Peyer's patch (tissue), 4 donors: ENCODE data around the gene RGL1. TPM values are rescaled to one million over a fixed set of nuclear protein-coding genes. Genes with fewer than 3 reads are reported as not detected.

Source experiments
- DNase-seq, 3 donors: peaks; one replicate each; pipeline ENCODE4 v3.0.0-alpha.2; 2017 to 2019
- H3K27ac ChIP-seq, 4 donors: fragments of 200-600 bp; sonication (generic); one replicate each; pipeline ENCODE4 v1.5.1; 2016 to 2019
- H3K27me3 ChIP-seq, 2 donors: fragments of 200-600 bp; sonication (generic); one replicate each; pipeline ENCODE4 v1.5.1; 2019
- H3K36me3 ChIP-seq, 3 donors: fragments of 200-600 bp; sonication (generic); one replicate each; pipeline ENCODE4 v1.5.1; 2016 to 2019
- H3K4me1 ChIP-seq, 4 donors: fragments of 200-600 bp; sonication (generic); one replicate each; pipeline ENCODE4 v1.5.1; 2016 to 2019
- H3K4me3 ChIP-seq, 4 donors: fragments of 200-600 bp; sonication (generic); 1 replicate in 3 of 4; 2 replicates in 1 of 4; pipeline ENCODE4 v1.5.1; 2016 to 2019; ENCODE audit warnings: mild to moderate bottlenecking in 1 of 4
- H3K9me3 ChIP-seq, 4 donors: fragments of 200-600 bp; sonication (generic); one replicate each; pipeline ENCODE4 v1.5.1; 2016 to 2019; ENCODE audit warnings: mild to moderate bottlenecking in 1 of 4
- POLR2A ChIP-seq, 2 donors: fragments of 450-650 bp; IDR thresholded peaks; one replicate each; pipeline ENCODE4 v1.5.1; 2017; ENCODE audit warnings: antibody characterized with exemption in 2 of 2, mild to moderate bottlenecking in 2 of 2, moderate library complexity in 2 of 2
- total RNA-seq, 4 donors: library from RNA; depleted of rRNA; stranded (reverse); fragments of >200 nt; gene quantifications; one replicate each; pipeline ENCODE4 v1.1.0, GENCODE V29; 2016
- TF ChIP-seq, protein P1 (sequence below), 6 experiments: fragments of 450-650 bp in 4 of 6; fragments of 200-600 bp in 2 of 6; sonication (generic) in 1 of 6; IDR thresholded peaks; one replicate each; pipeline ENCODE4 v1.5.1; 2017 to 2019; ENCODE audit warnings: antibody characterized with exemption in 6 of 6, mild to moderate bottlenecking in 3 of 6, moderate library complexity in 1 of 6

RGL1 gene
- total RNA-seq, 4 donors from 2014 or later = 8.9 to 32.2 (median 13.2) TPM

DNA sequence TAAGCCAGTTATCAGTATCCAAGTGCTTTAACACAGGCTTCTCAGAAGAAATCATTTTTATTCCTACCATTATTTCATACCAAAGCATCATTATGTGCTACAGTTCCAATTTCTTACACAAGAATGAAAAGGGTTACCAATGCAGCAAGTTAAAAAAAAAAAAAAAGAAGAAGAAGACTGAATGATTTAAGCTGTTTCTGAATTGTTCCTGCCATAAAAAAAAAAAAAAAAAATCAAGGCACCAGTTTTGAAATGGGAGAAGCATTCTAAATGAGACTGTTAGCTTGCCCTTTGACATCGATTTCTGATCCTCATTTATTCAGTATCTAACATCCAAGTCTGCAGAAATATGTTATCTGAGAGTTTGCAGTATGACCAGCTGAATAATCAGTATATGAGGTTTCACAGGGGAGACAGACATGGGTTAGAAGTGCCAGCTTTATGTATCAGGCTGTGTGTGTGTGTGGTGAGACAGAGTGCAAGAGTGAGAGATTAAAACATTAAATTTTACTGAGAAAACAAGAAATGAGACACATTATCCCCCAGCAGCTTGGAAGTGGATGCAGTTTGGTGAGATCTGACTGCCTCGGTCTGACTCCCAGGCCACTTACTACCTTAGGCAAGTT lies 126.8 kb downstream of the RGL1 start:
- H3K9me3 ChIP-seq = no peaks in the 10 kb centered on the region
- no peak for TF ChIP-seq POLR2A (IDR thresholded peaks at IDR 0.05)
- TF ChIP-seq, protein P1, sequence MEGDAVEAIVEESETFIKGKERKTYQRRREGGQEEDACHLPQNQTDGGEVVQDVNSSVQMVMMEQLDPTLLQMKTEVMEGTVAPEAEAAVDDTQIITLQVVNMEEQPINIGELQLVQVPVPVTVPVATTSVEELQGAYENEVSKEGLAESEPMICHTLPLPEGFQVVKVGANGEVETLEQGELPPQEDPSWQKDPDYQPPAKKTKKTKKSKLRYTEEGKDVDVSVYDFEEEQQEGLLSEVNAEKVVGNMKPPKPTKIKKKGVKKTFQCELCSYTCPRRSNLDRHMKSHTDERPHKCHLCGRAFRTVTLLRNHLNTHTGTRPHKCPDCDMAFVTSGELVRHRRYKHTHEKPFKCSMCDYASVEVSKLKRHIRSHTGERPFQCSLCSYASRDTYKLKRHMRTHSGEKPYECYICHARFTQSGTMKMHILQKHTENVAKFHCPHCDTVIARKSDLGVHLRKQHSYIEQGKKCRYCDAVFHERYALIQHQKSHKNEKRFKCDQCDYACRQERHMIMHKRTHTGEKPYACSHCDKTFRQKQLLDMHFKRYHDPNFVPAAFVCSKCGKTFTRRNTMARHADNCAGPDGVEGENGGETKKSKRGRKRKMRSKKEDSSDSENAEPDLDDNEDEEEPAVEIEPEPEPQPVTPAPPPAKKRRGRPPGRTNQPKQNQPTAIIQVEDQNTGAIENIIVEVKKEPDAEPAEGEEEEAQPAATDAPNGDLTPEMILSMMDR (IDR thresholded peaks at IDR 0.05) = no peak
- H3K27me3 ChIP-seq = no peaks in the 10 kb centered on the region
- H3K4me3 ChIP-seq = no peak overlapping the region
- H3K36me3 ChIP-seq = peaks cover 0 to 4% (median 0%) of the 10 kb centered on the region in 3 donors
- H3K27ac ChIP-seq = peak overlapping the region in 1 of 4 donors; percentile 11
- H3K4me1 ChIP-seq = peaks cover 0 to under 1% (median 0%) of the 10 kb centered on the region in 4 donors
- no peak for DNase-seq

DNA sequence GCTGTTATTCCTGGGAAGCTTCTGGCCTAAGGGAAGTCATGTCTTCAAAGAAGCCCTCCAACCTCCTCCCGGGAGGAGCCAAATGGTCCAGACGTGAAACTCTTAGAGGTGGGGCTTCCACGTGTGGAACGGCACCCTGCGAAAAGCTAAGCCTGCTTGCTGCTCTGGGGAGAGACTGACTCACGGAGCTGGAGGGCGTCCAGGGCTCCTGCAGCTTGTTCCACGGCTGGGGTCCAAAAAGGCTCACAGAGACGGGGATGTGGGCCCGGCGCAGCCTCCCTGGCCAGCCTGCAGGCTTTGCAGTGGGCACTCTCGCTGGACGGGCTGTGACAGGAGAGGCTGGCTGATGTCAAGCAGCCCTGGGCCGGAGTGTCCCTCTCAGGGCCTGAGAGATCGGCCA lies 127.5 kb downstream of the RGL1 start:
- peak in 2 of 3 donors; percentile 21 to 59 for DNase-seq
- Histone ChIP-seq H3K27ac (peak overlapping the region in 1 of 4 donors; percentile 11), H3K36me3 (no peaks in the 10 kb centered on the region), H3K4me3 (no peak overlapping the region), H3K9me3 (no peaks in the 10 kb centered on the region), H3K27me3 (no peaks in the 10 kb centered on the region), H3K4me1 (no peaks in the 10 kb centered on the region)
- TF ChIP-seq POLR2A (IDR thresholded peaks at IDR 0.05) = no peak
- TF ChIP-seq, protein P1 (IDR thresholded peaks at IDR 0.05) = no peak

DNA sequence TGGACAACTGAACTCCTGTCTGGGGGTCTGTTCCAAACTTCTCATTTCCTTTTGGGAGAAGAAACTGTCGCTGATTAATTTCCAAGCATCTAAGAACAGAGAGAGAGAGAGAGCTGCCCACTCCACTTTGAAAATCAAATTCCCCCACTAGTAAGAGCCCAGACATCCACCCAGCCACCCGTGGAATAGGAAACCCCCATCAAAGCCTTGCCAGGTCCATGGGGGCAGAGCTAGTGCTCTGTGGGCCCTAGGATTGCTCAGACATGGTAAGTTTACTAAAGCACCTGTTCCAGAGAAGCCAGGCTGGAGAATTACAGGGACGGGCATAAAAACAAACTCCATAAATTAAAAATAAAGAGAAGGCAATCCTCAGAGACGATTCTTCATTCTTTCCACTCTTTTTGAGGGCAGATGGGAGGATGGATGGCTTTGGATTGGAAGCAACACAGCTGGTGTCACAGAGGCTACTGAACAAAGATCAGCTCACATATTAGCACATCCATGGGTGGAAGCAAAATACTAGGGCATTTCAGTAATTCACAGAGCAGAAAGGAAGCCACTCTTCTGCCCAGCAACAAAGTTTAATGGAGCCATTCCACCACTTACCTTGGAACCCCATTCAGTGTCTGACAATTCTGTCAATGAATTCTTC lies 128.7 kb downstream of the RGL1 start:
- no peak overlapping the region for H3K27ac ChIP-seq
- no peak overlapping the region for H3K4me3 ChIP-seq
- no peaks in the 10 kb centered on the region for H3K36me3 ChIP-seq
- DNase-seq = no peak
- no peak for TF ChIP-seq POLR2A (IDR thresholded peaks at IDR 0.05)
- TF ChIP-seq, protein P1 (IDR thresholded peaks at IDR 0.05) = no peak
- no peaks in the 10 kb centered on the region for H3K9me3 ChIP-seq
- H3K4me1 ChIP-seq = no peaks in the 10 kb centered on the region
- no peaks in the 10 kb centered on the region for H3K27me3 ChIP-seq

DNA sequence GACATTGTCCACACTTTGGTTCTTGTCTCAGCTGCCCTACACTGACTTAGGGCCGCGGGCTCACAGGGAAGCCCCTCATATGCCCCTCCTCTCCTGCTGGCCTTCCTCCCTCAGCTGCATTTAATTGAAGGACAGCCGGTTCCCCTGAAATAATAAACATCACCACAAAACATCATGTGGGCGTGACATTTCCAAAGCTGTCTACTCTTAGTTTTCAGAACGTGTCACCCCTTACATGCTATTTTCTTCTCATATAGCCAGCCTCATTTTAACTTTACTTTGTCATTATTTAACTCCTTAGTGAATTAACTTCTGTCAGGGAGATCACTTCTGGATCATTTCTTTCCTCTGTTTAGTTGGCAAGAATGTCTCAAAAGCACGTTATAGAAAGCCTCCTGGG lies 129.4 kb downstream of the RGL1 start:
- Histone ChIP-seq H3K27me3 (no peaks in the 10 kb centered on the region), H3K4me3 (no peak overlapping the region), H3K9me3 (no peaks in the 10 kb centered on the region), H3K4me1 (no peaks in the 10 kb centered on the region), H3K36me3 (no peaks in the 10 kb centered on the region), H3K27ac (no peak overlapping the region)
- TF ChIP-seq POLR2A (IDR thresholded peaks at IDR 0.05) = no peak
- TF ChIP-seq, protein P1 (IDR thresholded peaks at IDR 0.05) = no peak
- DNase-seq = no peak

DNA sequence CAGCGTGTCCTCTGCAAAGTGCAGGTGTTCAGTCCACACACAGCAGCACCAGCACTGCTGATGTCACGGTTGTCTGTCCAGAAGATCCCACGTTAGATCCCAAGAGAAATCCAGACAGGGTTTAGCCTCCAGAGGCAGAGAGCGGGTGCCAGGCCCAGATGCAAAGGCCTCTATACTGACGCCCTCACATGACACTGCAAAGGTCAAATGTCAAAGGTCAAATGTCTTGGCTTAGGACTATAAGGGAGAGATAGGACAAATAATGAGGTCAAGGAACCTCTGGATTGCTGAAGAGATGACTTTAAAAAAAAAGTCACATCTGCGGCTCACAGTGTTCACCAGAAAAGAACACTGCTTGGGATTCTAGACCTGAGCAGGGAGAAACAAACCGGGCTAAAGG lies 131.1 kb downstream of the RGL1 start:
- Histone ChIP-seq H3K36me3 (no peaks in the 10 kb centered on the region), H3K4me1 (no peaks in the 10 kb centered on the region), H3K27me3 (no peaks in the 10 kb centered on the region), H3K27ac (no peak overlapping the region), H3K4me3 (no peak overlapping the region), H3K9me3 (no peaks in the 10 kb centered on the region)
- no peak for DNase-seq
- TF ChIP-seq POLR2A (IDR thresholded peaks at IDR 0.05) = no peak
- TF ChIP-seq, protein P1 (IDR thresholded peaks at IDR 0.05) = no peak
